ENCODE data around the gene CCT5. TPM values are rescaled to one million over a fixed set of nuclear protein-coding genes. Genes with fewer than 3 reads are reported as not detected.
"Not testable (repeated sequence)": the region's sequence is repeated elsewhere in the genome, so short reads cannot be mapped to it uniquely, and the experiment has no call there.

CCT5 gene
- total RNA-seq, 1 donor from 2014 or later = 328 TPM

GRCh38 chr5:10246761-10247160, 3.3 kb upstream of the CCT5 start:
- intact Hi-C loops (cut with micrococcal nuclease) = no loop called here

DNA sequence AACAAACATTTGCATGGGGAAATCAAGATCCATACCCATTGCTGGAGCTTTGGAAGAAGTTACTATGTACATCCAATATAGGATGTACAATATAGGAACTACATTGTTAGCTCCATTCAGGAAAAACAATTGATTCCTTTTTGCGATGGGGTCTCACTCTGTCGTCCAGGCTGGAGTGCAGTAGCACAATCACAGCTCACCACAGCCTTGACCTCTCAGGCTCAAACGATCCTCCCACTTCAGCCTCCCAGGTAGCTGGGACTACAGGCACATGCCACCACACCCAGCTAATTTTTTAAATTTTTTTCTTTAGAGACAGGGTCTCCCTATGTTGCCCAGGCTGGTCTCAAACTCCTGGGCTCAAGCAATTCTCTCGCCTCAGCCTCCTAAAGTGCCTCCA, 2.9 kb upstream of the CCT5 start:
- intact Hi-C loops (cut with micrococcal nuclease) = not testable (repeated sequence)

DNA sequence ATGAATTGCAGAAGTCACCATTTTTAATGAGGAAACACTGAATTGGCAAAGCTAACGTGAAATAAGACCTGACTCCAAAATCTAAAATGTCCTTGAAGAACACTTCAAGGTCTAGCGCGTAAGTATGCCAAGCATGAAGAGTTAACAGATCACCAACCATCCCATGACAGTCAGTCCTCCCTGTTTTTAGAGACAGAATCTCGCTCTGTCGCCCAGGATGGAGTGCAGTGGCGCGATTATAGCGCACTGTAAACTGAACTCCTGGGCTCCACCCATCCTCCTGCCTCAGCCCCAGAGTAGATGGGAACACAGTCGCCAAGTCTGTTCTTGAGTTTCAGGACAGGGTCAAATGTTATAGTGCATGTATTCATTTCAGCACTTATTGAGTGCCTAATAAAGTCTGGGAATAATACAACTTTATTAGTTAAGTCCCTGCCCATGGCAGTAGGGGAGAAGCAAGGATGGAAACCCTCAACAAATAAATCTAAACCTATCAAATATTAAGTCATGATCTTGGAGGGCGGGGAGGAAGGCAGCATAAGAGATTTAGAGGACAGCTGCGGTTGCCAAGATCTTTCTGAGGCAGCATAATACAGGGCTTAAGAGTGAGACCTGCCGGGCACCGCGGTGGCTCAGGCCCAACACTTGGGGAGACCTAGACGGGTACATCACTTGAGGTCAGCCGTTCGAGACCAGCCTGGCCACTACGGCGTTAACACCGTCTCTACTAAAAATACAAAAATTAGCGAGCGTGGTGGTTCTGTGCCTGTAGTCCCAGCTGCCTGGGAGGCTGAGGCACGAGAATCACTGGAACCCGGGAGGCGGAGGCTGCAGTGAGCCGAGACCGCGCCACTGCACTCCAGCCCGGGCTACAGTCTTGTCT, 1.5 kb upstream of the CCT5 start:
- intact Hi-C loops (cut with micrococcal nuclease) = loop anchor here (1.0 kb wide), 1 partner anchor 513 kb away; the partner anchor contains the start of gene DAP

DNA sequence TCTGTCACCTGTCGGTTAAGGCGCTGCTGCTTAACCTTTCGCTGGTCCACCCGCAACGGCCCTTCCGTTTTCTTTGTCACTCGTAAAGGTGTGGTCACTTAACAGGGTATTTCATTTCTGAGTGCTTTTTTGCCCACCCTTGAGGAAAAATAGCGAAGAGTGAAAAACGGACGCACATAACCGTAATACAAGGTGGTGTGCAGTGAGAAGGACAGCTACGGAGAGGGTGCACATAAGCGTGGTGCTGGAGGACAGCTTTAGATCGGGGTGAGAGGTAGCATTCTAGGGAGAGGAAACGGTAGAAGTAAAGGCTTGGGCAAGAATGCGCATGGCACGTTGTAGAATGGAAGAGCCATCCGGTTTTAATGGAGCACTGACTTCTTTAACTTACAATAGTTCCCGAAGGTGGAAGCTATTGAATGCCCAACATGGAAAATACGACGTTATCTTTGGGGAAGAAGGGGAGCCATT, 761 bp downstream of the CCT5 start:
- intact Hi-C loops (cut with micrococcal nuclease) = loop anchor here (1.0 to 10.0 kb wide), 3 partner anchors 102 to 384 kb away; partner anchors contain the start of genes MARCHF6 and ROPN1L

DNA sequence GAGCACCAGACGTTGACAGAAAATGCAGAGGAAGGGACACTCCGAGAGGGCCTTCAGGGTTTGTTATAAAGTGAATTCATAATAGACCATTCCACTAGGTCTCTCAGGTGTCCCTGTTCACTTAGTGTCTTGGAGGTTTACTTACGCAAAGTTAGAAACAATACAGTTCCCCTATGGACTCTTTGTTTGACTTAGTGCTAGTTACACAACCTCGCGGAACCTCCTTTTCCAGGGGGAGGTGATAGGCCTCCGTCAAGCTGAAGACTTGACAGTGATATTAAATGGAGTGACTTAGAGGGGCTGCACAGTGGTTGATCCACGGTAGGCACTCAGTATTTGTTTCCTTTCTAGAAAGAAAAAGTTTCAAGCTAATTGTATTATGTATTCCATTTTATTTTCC, 1.3 kb downstream of the CCT5 start:
- intact Hi-C loops (cut with micrococcal nuclease) = loop anchor here (10.0 kb wide), 1 partner anchor 383 kb away; no protein-coding TSS in a partner anchor

- intact Hi-C loops (cut with micrococcal nuclease) = loop anchor here (10.0 kb wide), 1 partner anchor 381 kb away; no protein-coding TSS in a partner anchor
These were observed 3.3 kb downstream of the CCT5 start for GRCh38 chr5:10253390-10253789.

- intact Hi-C loops (cut with micrococcal nuclease) = loop anchor here (10.0 kb wide), 1 partner anchor 380 kb away; no protein-coding TSS in a partner anchor
These were observed 4.6 kb downstream of the CCT5 start for GRCh38 chr5:10254686-10255085.

GRCh38 chr5:10257870-10258269, 7.8 kb downstream of the CCT5 start:
- intact Hi-C loops (cut with micrococcal nuclease) = loop anchor here (10.0 kb wide), 1 partner anchor 377 kb away; no protein-coding TSS in a partner anchor

GRCh38 chr5:10259899-10260298, 9.8 kb downstream of the CCT5 start:
- intact Hi-C loops (cut with micrococcal nuclease) = loop anchor here (10.0 kb wide), 1 partner anchor 375 kb away; no protein-coding TSS in a partner anchor

- intact Hi-C loops (cut with micrococcal nuclease) = no loop called here
These were observed 11.0 kb downstream of the CCT5 start for GRCh38 chr5:10261065-10261464.

GRCh38 chr5:10262121-10262774, 12.2 kb downstream of the CCT5 start:
- intact Hi-C loops (cut with micrococcal nuclease) = no loop called here

- intact Hi-C loops (cut with micrococcal nuclease) = no loop called here
These were observed 12.9 kb downstream of the CCT5 start for GRCh38 chr5:10262995-10263394.

GRCh38 chr5:10264604-10265003, 14.5 kb downstream of the CCT5 start:
- intact Hi-C loops (cut with micrococcal nuclease) = no loop called here

GRCh38 chr5:10265245-10266109, 15.4 kb downstream of the CCT5 start:
- intact Hi-C loops (cut with micrococcal nuclease) = no loop called here

GRCh38 chr5:10266137-10266536, 16.1 kb downstream of the CCT5 start:
- intact Hi-C loops (cut with micrococcal nuclease) = no loop called here

GRCh38 chr5:10266839-10267238, 16.8 kb downstream of the CCT5 start:
- intact Hi-C loops (cut with micrococcal nuclease) = no loop called here

GRCh38 chr5:10268100-10268499, 18.0 kb downstream of the CCT5 start:
- intact Hi-C loops (cut with micrococcal nuclease) = no loop called here

DNA sequence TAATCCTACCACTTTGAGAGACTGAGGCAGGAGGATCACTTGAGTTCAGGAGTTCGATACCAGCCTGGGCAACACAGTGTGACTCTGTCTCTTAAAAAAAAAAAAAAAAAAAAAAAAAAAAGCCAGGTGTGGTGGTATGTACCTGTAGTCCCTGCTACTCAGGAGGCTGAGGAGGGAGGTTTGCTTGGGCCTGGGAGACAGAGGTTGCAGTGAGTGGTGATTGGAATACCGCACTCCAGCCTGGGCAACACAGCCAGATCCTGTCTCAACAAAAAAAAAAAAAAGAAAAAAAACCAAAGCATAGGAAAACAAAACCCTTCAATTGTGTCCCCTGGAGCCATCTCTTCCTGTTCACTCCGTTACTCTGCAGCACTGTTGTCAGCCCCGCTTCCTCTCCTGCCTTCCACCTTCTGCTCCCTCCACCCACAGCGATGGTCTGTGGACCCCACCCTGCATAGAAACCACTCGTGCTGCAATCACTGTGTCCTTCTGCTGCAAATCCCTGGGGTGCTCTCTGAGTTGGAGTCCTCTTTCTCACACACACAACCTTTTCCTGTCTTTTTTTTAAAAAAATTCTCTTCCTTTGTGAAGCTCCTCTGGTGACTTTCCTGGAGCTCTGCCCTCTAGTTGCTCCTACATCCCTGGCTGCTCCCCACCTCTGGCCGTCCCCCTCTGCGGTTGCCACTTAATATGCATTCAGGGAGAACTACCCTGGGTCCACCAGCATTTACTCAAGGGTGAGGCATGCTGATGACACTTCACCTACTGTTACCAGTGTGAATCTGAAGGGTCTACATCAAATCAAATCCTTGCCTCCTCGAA, 22.2 kb downstream of the CCT5 start:
- intact Hi-C loops (cut with micrococcal nuclease) = no loop called here

DNA sequence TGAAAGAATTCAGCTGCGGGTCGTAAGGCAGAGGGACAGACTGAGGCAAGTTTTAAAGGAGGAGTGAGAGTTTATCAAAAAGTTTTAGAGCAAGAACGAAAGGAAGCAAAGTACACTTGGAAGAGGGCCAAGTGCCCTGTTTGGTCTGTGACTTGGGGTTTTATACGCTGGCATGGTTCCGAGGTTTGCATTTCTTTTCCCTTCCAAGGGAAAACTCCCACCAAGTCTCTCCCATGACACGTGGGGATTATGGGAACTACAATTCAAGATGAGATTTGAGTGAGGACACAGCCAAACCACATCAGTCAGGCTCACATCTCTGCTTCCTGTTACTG, 22.8 kb downstream of the CCT5 start:
- intact Hi-C loops (cut with micrococcal nuclease) = not testable (repeated sequence)

GRCh38 chr5:10275460-10275859, 25.4 kb downstream of the CCT5 start:
- intact Hi-C loops (cut with micrococcal nuclease) = no loop called here

Data from T-helper 2 cell treated with Interferon-gamma antibody and Interleukin-4, amounts not matched to agents 100 ng/mL and 5 ng/mL, for 36 hours (primary cell).